PC-3 (cell line): ENCODE results near the gene MYL10. TPM values are rescaled to one million over a fixed set of nuclear protein-coding genes. Genes with fewer than 3 reads are reported as not detected.

ENCODE experiments used
- ATAC-seq: fragments of 200-7000 bp; cut with Tn5 transposase; 2 replicates; pipeline ENCODE4 v1.9.1; 2020; ENCODE audit warnings: mild to moderate bottlenecking, moderate library complexity
- BruUV-seq: library from RNA; stranded (reverse); fragments of 400-500 nt; replicated peaks from 2 replicates; lab custom pipeline; 2021; lab: Mats Ljungman, UMichigan
- CTCF ChIA-PET: fragments of 300-600 bp; sonication (Branson Sonifier 250); formaldehyde crosslinking; loops from one replicate; lab custom pipeline; 2022; ENCODE audit warnings: antibody characterized with exemption; lab: Charles Lee
- POLR2A ChIA-PET: fragments of 300-600 bp; sonication (Branson Sonifier 250); formaldehyde crosslinking; loops from one replicate; lab custom pipeline; 2022; ENCODE audit warnings: antibody characterized with exemption; ENCODE audit not compliant: unreplicated experiment; lab: Charles Lee
- DNase-seq: peaks from one replicate; pipeline ENCODE4 v3.0.0-alpha.2; 2015
- H2AFZ ChIP-seq: fragments of 300-600 bp; sonication (generic); 2 replicates; pipeline ENCODE4 v1.6.0; 2016; ENCODE audit warnings: antibody characterized with exemption, low read length
- H3F3A ChIP-seq: fragments of 300-600 bp; sonication (generic); one replicate; pipeline ENCODE4 v1.6.0; 2017; ENCODE audit warnings: antibody characterized with exemption, low read length, control low read depth, mild to moderate bottlenecking; ENCODE audit not compliant: unreplicated experiment
- H3K27ac ChIP-seq: fragments of 300-600 bp; sonication (generic); 2 replicates; pipeline ENCODE4 v1.5.1; 2016; ENCODE audit warnings: mild to moderate bottlenecking, low read length
- H3K27me3 ChIP-seq: fragments of 300-600 bp; sonication (generic); 2 replicates; pipeline ENCODE4 v1.6.1; 2016; ENCODE audit warnings: low read length, mixed read lengths
- H3K36me3 ChIP-seq: fragments of 300-600 bp; sonication (generic); 2 replicates; pipeline ENCODE4 v1.6.1; 2016; ENCODE audit warnings: low read depth, mixed run types, low read length, mixed read lengths
- H3K4me1 ChIP-seq: fragments of 300-600 bp; sonication (generic); 2 replicates; pipeline ENCODE4 v1.5.1; 2016; ENCODE audit warnings: low read length; ENCODE audit not compliant: insufficient read depth
- H3K4me2 ChIP-seq: fragments of 300-600 bp; sonication (generic); 2 replicates; pipeline ENCODE4 v1.6.0; 2016; ENCODE audit warnings: low read length
- H3K4me3 ChIP-seq: fragments of 300-600 bp; sonication (generic); 2 replicates; pipeline ENCODE4 v1.5.1; 2016; ENCODE audit warnings: mild to moderate bottlenecking, low read length, mixed read lengths
- H3K79me2 ChIP-seq: fragments of 300-600 bp; sonication (generic); 2 replicates; pipeline ENCODE4 v1.6.1; 2017; ENCODE audit warnings: low read length, mixed read lengths
- H3K9ac ChIP-seq: fragments of 300-600 bp; sonication (generic); 2 replicates; pipeline ENCODE4 v1.6.0; 2016; ENCODE audit warnings: mild to moderate bottlenecking, low read length
- H3K9me2 ChIP-seq: fragments of 300-600 bp; sonication (generic); replicated peaks from 2 replicates; pipeline ENCODE4 v1.6.1; 2016; ENCODE audit warnings: mixed run types, low read length, mixed read lengths
- H3K9me3 ChIP-seq: fragments of 300-600 bp; sonication (generic); 2 replicates; pipeline ENCODE4 v1.6.1; 2016; ENCODE audit warnings: low read length, mixed read lengths
- H4K20me1 ChIP-seq: fragments of 300-600 bp; sonication (generic); 2 replicates; pipeline ENCODE4 v1.6.1; 2016; ENCODE audit warnings: low read length, mixed read lengths
- CTCF ChIP-seq: fragments of 300-600 bp; sonication (generic); conservative IDR thresholded peaks from 2 replicates; pipeline ENCODE4 v1.5.1; 2017; ENCODE audit warnings: antibody characterized with exemption, low read depth, mild to moderate bottlenecking, low read length
- EZH2 ChIP-seq: fragments of 300-600 bp; sonication (generic); IDR thresholded peaks from one replicate; pipeline ENCODE4 v1.6.1; 2017; ENCODE audit warnings: antibody characterized with exemption, mild to moderate bottlenecking, low read length; ENCODE audit not compliant: unreplicated experiment
- EZH2phosphoT487 ChIP-seq: fragments of 300-600 bp; sonication (generic); IDR thresholded peaks from 2 replicates; pipeline ENCODE4 v1.6.1; 2018; ENCODE audit warnings: mild to moderate bottlenecking, antibody characterized with exemption, low read length, borderline replicate concordance
- intact Hi-C: fragments of 100-400 bp; cut with micrococcal nuclease; formaldehyde crosslinking; loops from 2 replicates; pipeline ENCODE4 v1.9.0; 2023
- total RNA-seq: library from RNA; depleted of rRNA; stranded (reverse); fragments of >200 nt; gene quantifications from 2 replicates; pipeline ENCODE4 v1.2.3, GENCODE V29; 2014

Gene MYL10
- total RNA-seq, 1 experiment from 2014 or later = 0.69 TPM

- DNase-seq = no peak
- Histone ChIP-seq H4K20me1 (no peaks in the 10 kb centered on the region), H3K4me1 (no peaks in the 10 kb centered on the region), H3K9me2 (no peaks in the 10 kb centered on the region), H2AFZ (no peak overlapping the region), H3K4me2 (no peak overlapping the region), H3K27me3 (no peaks in the 10 kb centered on the region), H3K27ac (no peak overlapping the region), H3K79me2 (no peaks in the 10 kb centered on the region), H3F3A (no peaks in the 10 kb centered on the region), H3K9ac (no peak overlapping the region), H3K9me3 (no peaks in the 10 kb centered on the region), H3K36me3 (no peaks in the 10 kb centered on the region), H3K4me3 (no peak overlapping the region)
- no peak for ATAC-seq
- CTCF ChIA-PET = no interaction called here
- POLR2A ChIA-PET = no interaction called here
- no TSS peak for BruUV-seq
- intact Hi-C loops = no loop called here
- TF ChIP-seq EZH2 (no peak), CTCF (no peak), EZH2phosphoT487 (no peak)
Measured at GRCh38 chr7:101598422-101598985, 30.6 kb downstream of the MYL10 start.

- no peak for TF ChIP-seq CTCF
- no peak for TF ChIP-seq EZH2
- TF ChIP-seq EZH2phosphoT487 = no peak
- BruUV-seq = no TSS peak
- H3K9ac ChIP-seq = no peak overlapping the region
- no peak overlapping the region for H3K4me2 ChIP-seq
- H3K79me2 ChIP-seq = no peaks in the 10 kb centered on the region
- intact Hi-C loops = no loop called here
- no peaks in the 10 kb centered on the region for H3K9me2 ChIP-seq
- H3K4me3 ChIP-seq = no peak overlapping the region
- H4K20me1 ChIP-seq = no peaks in the 10 kb centered on the region
- no peaks in the 10 kb centered on the region for H3K4me1 ChIP-seq
- H3K27me3 ChIP-seq = no peaks in the 10 kb centered on the region
- H2AFZ ChIP-seq = no peak overlapping the region
- ChIA-PET CTCF (no interaction called here), POLR2A (no interaction called here)
- no peaks in the 10 kb centered on the region for H3F3A ChIP-seq
- DNase-seq = no peak
- no peak overlapping the region for H3K27ac ChIP-seq
- no peaks in the 10 kb centered on the region for H3K9me3 ChIP-seq
- no peaks in the 10 kb centered on the region for H3K36me3 ChIP-seq
- no peak for ATAC-seq
Measured at GRCh38 chr7:101597941-101598340, 31.2 kb downstream of the MYL10 start.

GRCh38 chr7:101596898-101597297 lies 32.2 kb downstream of the MYL10 start:
- intact Hi-C loops = no loop called here
- Histone ChIP-seq H3K27ac (no peak overlapping the region), H3K79me2 (no peaks in the 10 kb centered on the region), H3K4me3 (no peak overlapping the region), H3K27me3 (no peaks in the 10 kb centered on the region), H3K36me3 (no peaks in the 10 kb centered on the region), H3K4me1 (no peaks in the 10 kb centered on the region), H3K9me3 (no peaks in the 10 kb centered on the region), H3K9me2 (no peaks in the 10 kb centered on the region), H4K20me1 (no peaks in the 10 kb centered on the region), H2AFZ (no peak overlapping the region), H3K4me2 (no peak overlapping the region), H3K9ac (no peak overlapping the region), H3F3A (no peaks in the 10 kb centered on the region)
- ATAC-seq (no peak), DNase-seq (no peak)
- ChIA-PET CTCF (no interaction called here), POLR2A (no interaction called here)
- BruUV-seq = no TSS peak
- TF ChIP-seq EZH2 (no peak), EZH2phosphoT487 (no peak), CTCF (no peak)
